CD4-positive, CD25-positive, alpha-beta regulatory T cell (primary cell): ENCODE measurements around the gene RERE. TPM values are rescaled to one million over a fixed set of nuclear protein-coding genes. Genes with fewer than 3 reads are reported as not detected.

Experiments
- ATAC-seq, 2 donors: fragments of 150-1000 bp; cut with Tn5 transposase; one replicate each; pipeline ENCODE4 v1.10.0; 2021; ENCODE audit warnings: low read depth in 2 of 2, moderate number of reproducible peaks in 2 of 2, moderate library complexity in 1 of 2
- DNase-seq, 3 donors: peaks; one replicate each; pipeline versions ENCODE4 v3.0.0 to v3.0.0-alpha.2; 2012 to 2022; ENCODE audit warnings: mixed read lengths in 1 of 3
- H3K27ac ChIP-seq: one replicate; pipeline ENCODE4 v1.7.0; 2013; ENCODE audit warnings: mild to moderate bottlenecking, low read length; ENCODE audit not compliant: insufficient read depth, poor library complexity, severe bottlenecking
- H3K27me3 ChIP-seq: one replicate; pipeline ENCODE4 v1.7.0; 2013; ENCODE audit warnings: low read length; ENCODE audit not compliant: control insufficient read depth, insufficient read depth
- H3K36me3 ChIP-seq: one replicate; pipeline ENCODE4 v1.7.0; 2013; ENCODE audit warnings: mild to moderate bottlenecking, low read length, moderate library complexity; ENCODE audit not compliant: control insufficient read depth, insufficient read depth
- H3K4me1 ChIP-seq: 2 replicates; pipeline ENCODE4 v1.7.0; 2013; ENCODE audit warnings: mild to moderate bottlenecking, low read length; ENCODE audit not compliant: insufficient read depth, control insufficient read depth, poor library complexity, severe bottlenecking
- H3K4me3 ChIP-seq: one replicate; pipeline ENCODE4 v1.7.0; 2013; ENCODE audit warnings: low read depth, mild to moderate bottlenecking, low read length, moderate library complexity
- H3K9me3 ChIP-seq, 2 experiments: 1 replicate in 1 of 2; 2 replicates in 1 of 2; pipeline ENCODE4 v1.7.0; 2013; ENCODE audit warnings: low read length in 2 of 2, mild to moderate bottlenecking in 1 of 2, moderate library complexity in 1 of 2; ENCODE audit not compliant: control insufficient read depth in 2 of 2
- H3K27ac Mint-ChIP-seq, 3 donors: one replicate each; pipeline ENCODE4 v1.8.0; 2020 to 2022; ENCODE audit warnings: mild to moderate bottlenecking in 3 of 3, mixed read lengths in 3 of 3, moderate library complexity in 2 of 3
- H3K27me3 Mint-ChIP-seq: one replicate; pipeline ENCODE4 v1.8.0; 2022; ENCODE audit warnings: mild to moderate bottlenecking, mixed read lengths
- H3K36me3 Mint-ChIP-seq: one replicate; pipeline ENCODE4 v1.8.0; 2020; ENCODE audit warnings: mixed read lengths
- H3K4me1 Mint-ChIP-seq, 4 donors: one replicate each; pipeline ENCODE4 v1.8.0; 2020 to 2022; ENCODE audit warnings: mixed read lengths in 4 of 4, mild to moderate bottlenecking in 1 of 4
- H3K4me3 Mint-ChIP-seq, 4 donors: one replicate each; pipeline ENCODE4 v1.8.0; 2020 to 2022; ENCODE audit warnings: mild to moderate bottlenecking in 4 of 4, mixed read lengths in 4 of 4, moderate library complexity in 3 of 4
- H3K9me3 Mint-ChIP-seq, 7 donors: one replicate each; pipeline ENCODE4 v1.8.0; 2020 to 2022; ENCODE audit warnings: mixed read lengths in 7 of 7, mild to moderate bottlenecking in 3 of 7, moderate library complexity in 2 of 7
- polyA plus RNA-seq, 4 donors: library from polyadenylated mRNA; unstranded; fragments of 300-500 nt; fragmentation: Illumina TruSeq; gene quantifications; one replicate each; pipeline ENCODE4 v1.2.3, GENCODE V29; 2021
- total RNA-seq: library from RNA; stranded (reverse); gene quantifications from one replicate; pipeline ENCODE4 v1.2.3, GENCODE V29; 2022

The RERE gene
- total and polyA plus RNA-seq, 5 donors from 2014 or later: 3.1 to 127 (median 5.7) TPM

DNA sequence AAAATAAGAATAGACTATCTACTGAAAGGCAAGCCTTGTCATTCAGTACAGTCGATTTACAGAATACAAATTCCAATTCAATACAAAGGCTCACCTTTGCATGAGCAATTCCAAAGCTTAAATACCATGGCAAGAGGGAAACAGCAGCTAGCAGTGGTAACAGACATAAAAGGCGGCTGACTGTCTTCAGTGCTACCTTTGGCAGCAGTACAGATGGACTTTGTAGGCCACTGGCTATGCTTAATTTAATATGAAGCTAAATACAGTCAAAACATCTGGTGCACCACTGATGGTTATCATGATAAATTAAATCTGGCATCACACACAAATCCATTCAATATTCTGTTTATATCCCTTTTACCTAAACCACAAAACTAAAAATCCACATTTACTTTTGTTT, 62.4 kb downstream of the RERE start:
- H3K4me3 ChIP-seq: no peak overlapping the region
- H3K27me3 ChIP-seq: no peaks in the 10 kb centered on the region
- H3K9me3 ChIP-seq: no peaks in the 10 kb centered on the region
- H3K27me3 Mint-ChIP-seq: no peaks in the 10 kb centered on the region
- H3K27ac ChIP-seq: no peak overlapping the region
- H3K4me1 ChIP-seq: no peaks in the 10 kb centered on the region
- DNase-seq: no peak
- peaks cover 13 to 24% (median 18%) of the 10 kb centered on the region in 4 donors for H3K4me1 Mint-ChIP-seq
- peaks cover 3% of the 10 kb centered on the region for H3K36me3 Mint-ChIP-seq
- H3K9me3 Mint-ChIP-seq: no peaks in the 10 kb centered on the region
- H3K4me3 Mint-ChIP-seq: no peak overlapping the region
- H3K27ac Mint-ChIP-seq: no peak overlapping the region
- no peak for ATAC-seq
- no peaks in the 10 kb centered on the region for H3K36me3 ChIP-seq

DNA sequence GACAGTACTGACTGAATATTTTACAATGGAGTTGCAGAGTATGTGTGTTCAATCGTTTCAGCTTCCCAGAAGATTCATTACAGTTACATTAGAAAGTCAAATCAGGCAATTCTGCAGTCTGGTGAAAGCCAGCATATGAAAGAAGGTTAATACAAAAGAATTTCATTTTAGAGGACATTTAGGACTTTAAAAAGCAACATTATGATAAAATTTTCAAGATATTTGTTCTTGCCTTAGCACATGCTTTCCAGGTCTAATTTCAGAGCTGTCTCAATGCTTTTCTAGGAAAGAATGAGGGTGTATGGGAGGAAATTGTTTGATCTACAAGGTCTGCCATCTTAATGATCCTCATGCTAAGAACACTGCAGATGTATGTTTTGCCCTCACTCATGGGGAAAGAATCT, 63.2 kb downstream of the RERE start:
- Mint-ChIP-seq H3K9me3 (no peaks in the 10 kb centered on the region), H3K27me3 (no peaks in the 10 kb centered on the region), H3K4me3 (no peak overlapping the region), H3K27ac (no peak overlapping the region), H3K4me1 (peaks cover 13 to 24% (median 18%) of the 10 kb centered on the region in 4 donors), H3K36me3 (peaks cover 2% of the 10 kb centered on the region)
- ATAC-seq: no peak
- Histone ChIP-seq H3K36me3 (no peaks in the 10 kb centered on the region), H3K27me3 (no peaks in the 10 kb centered on the region), H3K4me1 (no peaks in the 10 kb centered on the region), H3K4me3 (no peak overlapping the region), H3K27ac (no peak overlapping the region), H3K9me3 (no peaks in the 10 kb centered on the region)
- DNase-seq: no peak

DNA sequence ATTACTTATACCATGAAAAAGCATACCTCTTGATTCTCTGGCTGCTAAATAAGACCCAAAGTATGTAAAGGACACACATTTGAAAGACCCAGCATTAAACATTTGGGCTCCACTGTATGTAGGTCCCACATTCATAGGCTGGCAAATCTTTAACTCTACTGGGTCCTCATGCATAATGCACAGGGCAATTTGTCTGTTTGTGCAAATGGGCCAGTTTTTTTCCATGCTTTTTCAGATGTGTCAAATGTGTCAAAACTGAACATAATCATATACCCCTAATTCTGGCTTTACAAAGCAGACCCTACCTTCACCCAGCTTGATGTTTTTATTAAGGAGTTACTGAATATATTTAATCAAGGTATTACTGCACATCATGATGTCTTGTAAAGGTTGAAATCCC, 63.7 kb downstream of the RERE start:
- no peaks in the 10 kb centered on the region for H3K36me3 ChIP-seq
- H3K27ac ChIP-seq: no peak overlapping the region
- DNase-seq (no peak), ATAC-seq (no peak)
- H3K36me3 Mint-ChIP-seq: no peaks in the 10 kb centered on the region
- H3K9me3 ChIP-seq: no peaks in the 10 kb centered on the region
- no peaks in the 10 kb centered on the region for H3K27me3 ChIP-seq
- H3K9me3 Mint-ChIP-seq: no peaks in the 10 kb centered on the region
- H3K4me3 Mint-ChIP-seq: no peak overlapping the region
- H3K4me1 ChIP-seq: no peaks in the 10 kb centered on the region
- no peak overlapping the region for H3K4me3 ChIP-seq
- H3K27me3 Mint-ChIP-seq: no peaks in the 10 kb centered on the region
- H3K27ac Mint-ChIP-seq: no peak overlapping the region
- H3K4me1 Mint-ChIP-seq: peaks cover 13 to 24% (median 18%) of the 10 kb centered on the region in 4 donors

DNA sequence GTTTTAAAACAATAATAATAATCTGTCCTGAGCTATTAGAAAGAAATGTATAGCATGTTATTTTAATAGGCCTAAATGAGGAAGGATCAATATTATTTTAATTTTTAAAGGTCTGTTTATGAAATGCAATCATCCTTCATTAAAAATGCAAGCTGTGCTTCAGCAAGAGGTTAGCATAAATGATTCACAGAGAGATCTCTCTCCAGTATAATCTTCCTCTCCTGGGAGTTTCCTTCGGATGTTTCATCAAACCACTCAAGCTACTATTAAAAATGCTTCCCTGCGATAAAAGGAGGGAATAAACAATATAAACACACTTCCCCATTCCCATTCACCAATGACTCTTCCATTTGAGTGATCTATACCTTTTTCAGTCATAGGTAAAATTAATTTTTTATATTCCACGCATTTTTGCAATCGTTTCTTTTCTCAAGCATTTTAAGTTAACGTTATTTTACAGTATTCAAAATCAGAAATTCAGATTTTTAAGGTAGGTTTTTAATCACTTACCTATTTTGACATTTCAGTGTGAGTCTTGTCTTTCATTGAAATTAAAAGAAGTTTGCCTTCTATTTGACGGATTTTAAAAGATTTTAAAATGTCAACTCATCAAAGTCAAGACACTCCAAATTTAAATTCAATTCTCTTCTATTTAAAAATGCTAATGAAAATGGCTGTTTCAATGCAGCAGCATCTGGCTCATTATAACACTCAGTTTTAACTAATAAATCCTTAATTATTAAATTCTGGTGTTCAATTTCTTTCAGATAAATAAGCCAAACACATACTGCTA, 64.3 kb downstream of the RERE start:
- Mint-ChIP-seq H3K36me3 (peaks cover 4% of the 10 kb centered on the region), H3K27ac (no peak overlapping the region), H3K27me3 (no peaks in the 10 kb centered on the region), H3K4me1 (peaks cover 13 to 24% (median 18%) of the 10 kb centered on the region in 4 donors), H3K9me3 (no peaks in the 10 kb centered on the region), H3K4me3 (no peak overlapping the region)
- H3K27me3 ChIP-seq: no peaks in the 10 kb centered on the region
- H3K4me1 ChIP-seq: no peaks in the 10 kb centered on the region
- H3K36me3 ChIP-seq: no peaks in the 10 kb centered on the region
- no peaks in the 10 kb centered on the region for H3K9me3 ChIP-seq
- H3K27ac ChIP-seq: no peak overlapping the region
- DNase-seq (no peak), ATAC-seq (no peak)
- no peak overlapping the region for H3K4me3 ChIP-seq

DNA sequence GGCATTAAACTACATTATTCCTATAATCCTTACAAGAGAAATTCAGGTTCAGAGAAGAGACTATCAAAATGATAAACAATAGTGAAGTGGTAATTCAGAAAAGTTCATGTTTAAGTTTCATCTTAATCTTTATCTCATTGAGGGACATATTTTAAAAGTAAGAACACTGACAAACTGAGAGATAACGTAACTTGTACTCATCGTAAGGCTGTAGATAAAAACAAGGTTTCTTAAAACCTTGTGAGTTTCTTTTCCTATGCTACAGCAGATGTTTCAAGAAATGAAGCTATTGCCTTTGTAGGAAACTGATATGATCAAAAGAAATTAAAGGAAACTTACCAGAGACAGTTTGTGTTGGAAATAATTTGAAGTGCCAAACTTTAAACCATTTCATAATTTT, 65.0 kb downstream of the RERE start:
- H3K27ac Mint-ChIP-seq: peak overlapping the region in 2 of 3 donors; percentile 21 to 74
- Histone ChIP-seq H3K36me3 (no peaks in the 10 kb centered on the region), H3K4me3 (no peak overlapping the region), H3K9me3 (no peaks in the 10 kb centered on the region), H3K27me3 (no peaks in the 10 kb centered on the region), H3K4me1 (no peaks in the 10 kb centered on the region), H3K27ac (no peak overlapping the region)
- no peaks in the 10 kb centered on the region for H3K27me3 Mint-ChIP-seq
- H3K9me3 Mint-ChIP-seq: no peaks in the 10 kb centered on the region
- H3K4me3 Mint-ChIP-seq: peak overlapping the region in 1 of 4 donors; percentile 63
- peaks cover 13 to 24% (median 18%) of the 10 kb centered on the region in 4 donors for H3K4me1 Mint-ChIP-seq
- DNase-seq (peak in 1 of 3 donors; percentile 26), ATAC-seq (no peak)
- H3K36me3 Mint-ChIP-seq: peaks cover 4% of the 10 kb centered on the region

DNA sequence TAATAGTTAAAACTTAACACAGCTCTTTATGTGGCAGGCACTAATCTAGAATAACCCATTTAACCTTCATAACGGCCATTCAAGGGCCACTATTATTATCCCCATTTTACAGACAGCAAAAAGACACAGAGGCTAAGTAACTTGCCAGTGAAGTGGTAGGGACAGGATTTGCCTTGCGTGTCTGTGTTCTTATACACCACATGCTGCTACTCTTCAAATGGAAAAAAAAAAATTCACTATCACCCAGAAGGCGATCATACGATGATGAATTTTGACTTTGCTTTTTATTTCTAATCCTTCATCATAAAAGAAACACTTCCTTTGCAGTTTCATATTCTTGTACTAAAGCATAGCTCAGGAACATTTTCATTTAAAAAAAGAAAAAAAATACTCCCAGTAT, 65.5 kb downstream of the RERE start:
- Histone ChIP-seq H3K9me3 (no peaks in the 10 kb centered on the region), H3K27me3 (no peaks in the 10 kb centered on the region), H3K4me1 (no peaks in the 10 kb centered on the region), H3K4me3 (no peak overlapping the region), H3K36me3 (no peaks in the 10 kb centered on the region), H3K27ac (no peak overlapping the region)
- DNase-seq: no peak
- Mint-ChIP-seq H3K4me3 (peak overlapping the region in 3 of 4 donors; percentile 27 to 63 (median 45)), H3K4me1 (peaks cover 8 to 22% (median 18%) of the 10 kb centered on the region in 4 donors), H3K9me3 (no peaks in the 10 kb centered on the region), H3K36me3 (peaks cover 4% of the 10 kb centered on the region), H3K27me3 (no peaks in the 10 kb centered on the region), H3K27ac (peak overlapping the region in 2 of 3 donors; percentile 21 to 74)
- ATAC-seq: no peak

DNA sequence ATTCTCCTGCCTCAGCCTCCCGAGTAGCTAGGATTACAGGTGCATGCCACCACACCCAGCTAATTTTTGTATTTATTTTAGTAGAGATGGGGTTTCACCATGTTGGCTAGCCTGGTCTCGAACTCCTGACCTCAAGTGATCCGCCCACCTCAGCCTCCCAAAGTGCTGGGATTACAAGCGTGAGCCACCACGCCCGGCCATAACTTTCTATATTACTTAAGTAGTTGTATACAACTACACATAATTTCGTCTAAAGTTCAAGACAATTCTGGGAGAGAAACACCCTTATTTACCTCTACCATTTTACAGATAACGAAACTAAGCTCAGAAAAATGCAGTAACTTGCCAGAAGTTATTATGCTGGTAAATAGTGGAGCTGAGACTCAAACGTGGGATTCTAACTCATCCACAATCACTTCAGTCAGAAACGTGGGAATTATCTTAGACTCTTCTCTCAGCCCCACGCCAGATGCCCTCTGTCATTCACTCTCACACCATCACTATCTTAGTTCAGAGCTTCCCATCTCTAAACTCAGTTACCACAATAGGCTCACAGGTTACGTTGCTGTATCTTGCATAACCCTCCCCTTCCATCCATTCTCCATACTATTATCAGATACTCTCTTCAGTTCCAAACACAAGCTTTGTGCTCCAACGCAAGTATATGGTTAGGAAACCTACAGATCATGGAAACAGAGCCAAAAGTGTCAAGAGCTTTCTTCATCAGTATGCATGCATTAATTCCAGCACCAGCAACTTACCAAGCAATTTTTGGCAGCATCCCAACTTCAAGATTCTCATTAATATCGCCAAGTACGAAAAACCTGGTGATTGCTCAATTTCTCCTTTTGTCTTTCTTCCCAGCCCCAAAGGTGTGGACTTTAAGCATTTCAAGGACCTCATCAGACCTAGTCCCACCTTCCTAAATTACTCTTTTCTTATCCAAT, 69.3 kb downstream of the RERE start:
- Histone ChIP-seq H3K9me3 (no peaks in the 10 kb centered on the region), H3K27ac (no peak overlapping the region), H3K36me3 (no peaks in the 10 kb centered on the region), H3K27me3 (no peaks in the 10 kb centered on the region), H3K4me3 (no peak overlapping the region), H3K4me1 (no peaks in the 10 kb centered on the region)
- Mint-ChIP-seq H3K9me3 (peaks cover 0 to 1% (median 0%) of the 10 kb centered on the region in 7 donors), H3K27me3 (no peaks in the 10 kb centered on the region), H3K36me3 (peaks cover 9% of the 10 kb centered on the region), H3K4me1 (peaks cover 7 to 17% (median 15%) of the 10 kb centered on the region in 4 donors), H3K27ac (peak overlapping the region in 1 of 3 donors; percentile 9), H3K4me3 (no peak overlapping the region)
- ATAC-seq (no peak), DNase-seq (no peak)
